HepG2 (cell line): Measurements from ENCODE around the gene ATP6V1C2. TPM values are rescaled to one million over a fixed set of nuclear protein-coding genes. Genes with fewer than 3 reads are reported as not detected.

ENCODE experiments used
- CREM ChIP-seq, 2 experiments: sonication (generic) in 1 of 2; formaldehyde crosslinking in 1 of 2; IDR thresholded peaks; 2 replicates each; pipeline versions ENCODE4 v1.4.0 to v1.6.1; 2016 to 2020; ENCODE audit warnings: antibody characterized with exemption in 1 of 2, mild to moderate bottlenecking in 1 of 2, missing genetic modification reagents in 1 of 2
- ESRRA ChIP-seq: sonication (generic); formaldehyde crosslinking; IDR thresholded peaks from 2 replicates; pipeline ENCODE4 v1.5.1; 2020; ENCODE audit warnings: mild to moderate bottlenecking, low read depth, missing genetic modification reagents
- PHF5A ChIP-seq: IDR thresholded peaks from one replicate; pipeline ENCODE4 v1.6.1; 2018; ENCODE audit warnings: low read depth, missing genetic modification reagents; ENCODE audit not compliant: unreplicated experiment
- SMYD3 ChIP-seq: sonication (generic); formaldehyde crosslinking; IDR thresholded peaks from 2 replicates; pipeline ENCODE4 v1.8.1; 2023; ENCODE audit warnings: mild to moderate bottlenecking, missing genetic modification reagents
- TGIF2 ChIP-seq: IDR thresholded peaks from 2 replicates; pipeline ENCODE4 v1.6.1; 2016; ENCODE audit warnings: control low read depth, missing compliant biosample characterization
- YY1 ChIP-seq: IDR thresholded peaks from 2 replicates; pipeline ENCODE4 v1.6.1; 2011; ENCODE audit warnings: low read length, low read depth, moderate library complexity, mild to moderate bottlenecking; ENCODE audit not compliant: insufficient read depth, insufficient replicate concordance
- ZFP36L1 ChIP-seq: sonication (generic); formaldehyde crosslinking; IDR thresholded peaks from 2 replicates; pipeline ENCODE4 v1.8.0; 2022; ENCODE audit warnings: mild to moderate bottlenecking, missing genetic modification reagents, moderate library complexity
- ZNF33A ChIP-seq: sonication (generic); formaldehyde crosslinking; IDR thresholded peaks from 2 replicates; pipeline ENCODE4 v1.5.1; 2020; ENCODE audit warnings: missing genetic modification reagents, mild to moderate bottlenecking, moderate library complexity, borderline replicate concordance
- ZNF350 ChIP-seq: sonication (generic); formaldehyde crosslinking; IDR thresholded peaks from 2 replicates; pipeline ENCODE4 v1.4.0; 2020; ENCODE audit warnings: mild to moderate bottlenecking, low read depth, missing genetic modification reagents, borderline replicate concordance
- ZNF567 ChIP-seq: sonication (generic); formaldehyde crosslinking; IDR thresholded peaks from 2 replicates; pipeline ENCODE4 v1.8.1; 2023; ENCODE audit warnings: mild to moderate bottlenecking, missing genetic modification reagents, borderline replicate concordance
- ZNF792 ChIP-seq: IDR thresholded peaks from 2 replicates; pipeline ENCODE4 v1.6.1; 2016
- polyA plus RNA-seq, 8 experiments: library from polyadenylated mRNA; depleted of rRNA in 3 of 8; stranded (reverse) in 7 of 8; unstranded in 1 of 8; fragments of >200 nt; fragmentation: Illumina TruSeq in 4 of 8; extraction: Trizol in 4 of 8; gene quantifications; 2 replicates each; pipeline versions ENCODE4 v1.2.1 to v1.2.3, GENCODE V29; 2011 to 2016; ENCODE audit warnings: low read depth in 4 of 8, missing spikeins in 1 of 8, mixed read lengths in 1 of 8; ENCODE audit not compliant: insufficient read depth in 1 of 8
- total RNA-seq, 5 experiments: library from RNA; depleted of rRNA; stranded (reverse); fragments of >200 nt; fragmentation: Illumina TruSeq; extraction: Trizol; gene quantifications; 2 replicates each; pipeline ENCODE4 v1.2.3, GENCODE V29; 2016; ENCODE audit warnings: low read depth in 1 of 5
- TF ChIP-seq, protein P1 (sequence below): sonication (generic); formaldehyde crosslinking; IDR thresholded peaks from 2 replicates; pipeline ENCODE4 v1.8.0; 2022; ENCODE audit warnings: missing genetic modification reagents, low read depth, mild to moderate bottlenecking, borderline replicate concordance
- TF ChIP-seq, protein P2 (sequence below): IDR thresholded peaks from 2 replicates; pipeline ENCODE4 v1.6.1; 2012; ENCODE audit warnings: low read length, improper control_type of control experiment
- TF ChIP-seq, protein P3 (sequence below): sonication (generic); formaldehyde crosslinking; IDR thresholded peaks from 2 replicates; pipeline ENCODE4 v1.4.0; 2020; ENCODE audit warnings: missing genetic modification reagents; ENCODE audit errors: not compliant biosample characterization
- TF ChIP-seq, protein P4 (sequence below): sonication (generic); formaldehyde crosslinking; IDR thresholded peaks from 2 replicates; pipeline ENCODE4 v1.4.0; 2020; ENCODE audit warnings: mild to moderate bottlenecking, missing genetic modification reagents
- TF ChIP-seq, protein P5 (sequence below): sonication (generic); formaldehyde crosslinking; IDR thresholded peaks from 2 replicates; pipeline ENCODE4 v1.5.0; 2020; ENCODE audit warnings: mild to moderate bottlenecking, missing genetic modification reagents
- TF ChIP-seq, protein P6 (sequence below): IDR thresholded peaks from 2 replicates; pipeline ENCODE4 v1.6.1; 2016

The ATP6V1C2 gene
- total and polyA plus RNA-seq, 2 of the 13 experiments (the other 11 are each of a cell fraction or from before 2014, with no cell fraction given): 0.04 to 0.29 TPM

DNA sequence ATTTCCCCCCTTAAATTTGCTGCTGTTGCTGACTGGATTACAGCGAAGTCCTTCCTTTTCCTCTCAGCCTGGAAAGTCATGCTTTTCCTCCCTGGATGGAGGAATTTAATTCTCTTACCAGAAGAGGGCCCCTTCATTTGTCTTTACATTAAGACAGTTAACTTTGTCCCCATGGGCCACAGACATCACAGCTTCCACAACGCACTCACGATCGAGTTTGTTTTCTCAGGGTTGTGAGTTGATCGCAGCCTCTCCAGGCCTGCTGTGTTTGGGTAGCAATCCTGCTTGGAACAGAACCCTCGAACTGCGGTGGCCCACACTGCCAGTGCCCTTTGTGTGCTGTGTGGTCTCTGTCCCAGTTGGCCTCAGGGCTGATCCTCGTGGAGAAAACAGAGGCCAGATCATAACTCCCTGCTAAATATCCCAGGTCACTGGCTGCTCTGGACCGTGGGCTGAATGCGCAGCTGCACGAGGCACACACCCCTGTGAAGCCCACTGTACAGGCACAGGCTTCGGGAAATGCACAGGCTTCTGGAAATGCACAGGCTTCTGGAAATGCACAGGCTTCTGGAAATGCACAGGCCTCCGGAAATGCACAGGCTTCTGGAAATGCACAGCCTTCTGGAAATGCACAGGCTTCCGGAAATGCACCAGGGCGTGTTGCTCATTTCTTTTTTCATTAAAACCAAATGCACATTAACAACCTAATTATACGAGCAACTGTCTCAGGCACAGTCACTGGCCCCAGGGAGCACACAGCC, 93.3 kb downstream of the ATP6V1C2 start (continued):
- TF ChIP-seq, protein P1, sequence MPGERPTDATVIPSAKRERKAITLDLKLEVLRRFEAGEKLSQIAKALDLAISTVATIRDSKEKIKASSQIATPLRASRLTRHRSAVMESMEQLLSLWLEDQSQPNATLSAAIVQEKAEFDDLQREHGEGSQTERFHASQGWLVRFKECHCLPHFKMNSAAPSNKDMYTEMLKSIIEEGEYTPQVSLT (CRISPR knock-in tag): no peak
- no peak for TF ChIP-seq SMYD3 (CRISPR knock-in tag)
- TF ChIP-seq ZNF33A: no peak
- TF ChIP-seq, protein P2, sequence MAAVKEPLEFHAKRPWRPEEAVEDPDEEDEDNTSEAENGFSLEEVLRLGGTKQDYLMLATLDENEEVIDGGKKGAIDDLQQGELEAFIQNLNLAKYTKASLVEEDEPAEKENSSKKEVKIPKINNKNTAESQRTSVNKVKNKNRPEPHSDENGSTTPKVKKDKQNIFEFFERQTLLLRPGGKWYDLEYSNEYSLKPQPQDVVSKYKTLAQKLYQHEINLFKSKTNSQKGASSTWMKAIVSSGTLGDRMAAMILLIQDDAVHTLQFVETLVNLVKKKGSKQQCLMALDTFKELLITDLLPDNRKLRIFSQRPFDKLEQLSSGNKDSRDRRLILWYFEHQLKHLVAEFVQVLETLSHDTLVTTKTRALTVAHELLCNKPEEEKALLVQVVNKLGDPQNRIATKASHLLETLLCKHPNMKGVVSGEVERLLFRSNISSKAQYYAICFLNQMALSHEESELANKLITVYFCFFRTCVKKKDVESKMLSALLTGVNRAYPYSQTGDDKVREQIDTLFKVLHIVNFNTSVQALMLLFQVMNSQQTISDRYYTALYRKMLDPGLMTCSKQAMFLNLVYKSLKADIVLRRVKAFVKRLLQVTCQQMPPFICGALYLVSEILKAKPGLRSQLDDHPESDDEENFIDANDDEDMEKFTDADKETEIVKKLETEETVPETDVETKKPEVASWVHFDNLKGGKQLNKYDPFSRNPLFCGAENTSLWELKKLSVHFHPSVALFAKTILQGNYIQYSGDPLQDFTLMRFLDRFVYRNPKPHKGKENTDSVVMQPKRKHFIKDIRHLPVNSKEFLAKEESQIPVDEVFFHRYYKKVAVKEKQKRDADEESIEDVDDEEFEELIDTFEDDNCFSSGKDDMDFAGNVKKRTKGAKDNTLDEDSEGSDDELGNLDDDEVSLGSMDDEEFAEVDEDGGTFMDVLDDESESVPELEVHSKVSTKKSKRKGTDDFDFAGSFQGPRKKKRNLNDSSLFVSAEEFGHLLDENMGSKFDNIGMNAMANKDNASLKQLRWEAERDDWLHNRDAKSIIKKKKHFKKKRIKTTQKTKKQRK: no peak
- TF ChIP-seq ZNF350 (CRISPR knock-in tag): 0 out of 2 replicates have a peak, but pooled peaks have one; percentile 30
- TF ChIP-seq, protein P3, sequence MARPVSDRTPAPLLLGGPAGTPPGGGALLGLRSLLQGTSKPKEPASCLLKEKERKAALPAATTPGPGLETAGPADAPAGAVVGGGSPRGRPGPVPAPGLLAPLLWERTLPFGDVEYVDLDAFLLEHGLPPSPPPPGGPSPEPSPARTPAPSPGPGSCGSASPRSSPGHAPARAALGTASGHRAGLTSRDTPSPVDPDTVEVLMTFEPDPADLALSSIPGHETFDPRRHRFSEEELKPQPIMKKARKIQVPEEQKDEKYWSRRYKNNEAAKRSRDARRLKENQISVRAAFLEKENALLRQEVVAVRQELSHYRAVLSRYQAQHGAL (CRISPR knock-in tag): no peak
- no peak for TF ChIP-seq TGIF2 (CRISPR knock-in tag)
- TF ChIP-seq, protein P4, sequence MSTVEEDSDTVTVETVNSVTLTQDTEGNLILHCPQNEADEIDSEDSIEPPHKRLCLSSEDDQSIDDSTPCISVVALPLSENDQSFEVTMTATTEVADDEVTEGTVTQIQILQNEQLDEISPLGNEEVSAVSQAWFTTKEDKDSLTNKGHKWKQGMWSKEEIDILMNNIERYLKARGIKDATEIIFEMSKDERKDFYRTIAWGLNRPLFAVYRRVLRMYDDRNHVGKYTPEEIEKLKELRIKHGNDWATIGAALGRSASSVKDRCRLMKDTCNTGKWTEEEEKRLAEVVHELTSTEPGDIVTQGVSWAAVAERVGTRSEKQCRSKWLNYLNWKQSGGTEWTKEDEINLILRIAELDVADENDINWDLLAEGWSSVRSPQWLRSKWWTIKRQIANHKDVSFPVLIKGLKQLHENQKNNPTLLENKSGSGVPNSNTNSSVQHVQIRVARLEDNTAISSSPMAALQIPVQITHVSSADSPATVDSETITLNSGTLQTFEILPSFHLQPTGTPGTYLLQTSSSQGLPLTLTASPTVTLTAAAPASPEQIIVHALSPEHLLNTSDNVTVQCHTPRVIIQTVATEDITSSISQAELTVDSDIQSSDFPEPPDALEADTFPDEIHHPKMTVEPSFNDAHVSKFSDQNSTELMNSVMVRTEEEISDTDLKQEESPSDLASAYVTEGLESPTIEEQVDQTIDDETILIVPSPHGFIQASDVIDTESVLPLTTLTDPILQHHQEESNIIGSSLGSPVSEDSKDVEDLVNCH: no peak
- TF ChIP-seq, protein P5, sequence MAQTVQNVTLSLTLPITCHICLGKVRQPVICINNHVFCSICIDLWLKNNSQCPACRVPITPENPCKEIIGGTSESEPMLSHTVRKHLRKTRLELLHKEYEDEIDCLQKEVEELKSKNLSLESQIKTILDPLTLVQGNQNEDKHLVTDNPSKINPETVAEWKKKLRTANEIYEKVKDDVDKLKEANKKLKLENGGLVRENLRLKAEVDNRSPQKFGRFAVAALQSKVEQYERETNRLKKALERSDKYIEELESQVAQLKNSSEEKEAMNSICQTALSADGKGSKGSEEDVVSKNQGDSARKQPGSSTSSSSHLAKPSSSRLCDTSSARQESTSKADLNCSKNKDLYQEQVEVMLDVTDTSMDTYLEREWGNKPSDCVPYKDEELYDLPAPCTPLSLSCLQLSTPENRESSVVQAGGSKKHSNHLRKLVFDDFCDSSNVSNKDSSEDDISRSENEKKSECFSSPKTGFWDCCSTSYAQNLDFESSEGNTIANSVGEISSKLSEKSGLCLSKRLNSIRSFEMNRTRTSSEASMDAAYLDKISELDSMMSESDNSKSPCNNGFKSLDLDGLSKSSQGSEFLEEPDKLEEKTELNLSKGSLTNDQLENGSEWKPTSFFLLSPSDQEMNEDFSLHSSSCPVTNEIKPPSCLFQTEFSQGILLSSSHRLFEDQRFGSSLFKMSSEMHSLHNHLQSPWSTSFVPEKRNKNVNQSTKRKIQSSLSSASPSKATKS: no peak
- TF ChIP-seq ESRRA (CRISPR knock-in tag): peak; percentile 26; the same call in 1 of the 2 replicates
- TF ChIP-seq, protein P6, sequence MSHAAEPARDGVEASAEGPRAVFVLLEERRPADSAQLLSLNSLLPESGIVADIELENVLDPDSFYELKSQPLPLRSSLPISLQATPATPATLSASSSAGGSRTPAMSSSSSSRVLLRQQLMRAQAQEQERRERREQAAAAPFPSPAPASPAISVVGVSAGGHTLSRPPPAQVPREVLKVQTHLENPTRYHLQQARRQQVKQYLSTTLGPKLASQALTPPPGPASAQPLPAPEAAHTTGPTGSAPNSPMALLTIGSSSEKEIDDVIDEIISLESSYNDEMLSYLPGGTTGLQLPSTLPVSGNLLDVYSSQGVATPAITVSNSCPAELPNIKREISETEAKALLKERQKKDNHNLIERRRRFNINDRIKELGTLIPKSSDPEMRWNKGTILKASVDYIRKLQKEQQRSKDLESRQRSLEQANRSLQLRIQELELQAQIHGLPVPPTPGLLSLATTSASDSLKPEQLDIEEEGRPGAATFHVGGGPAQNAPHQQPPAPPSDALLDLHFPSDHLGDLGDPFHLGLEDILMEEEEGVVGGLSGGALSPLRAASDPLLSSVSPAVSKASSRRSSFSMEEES (CRISPR knock-in tag): no peak
- no peak for TF ChIP-seq CREM (IDR thresholded peaks at IDR 0.05)
- no peak for TF ChIP-seq CREM (CRISPR knock-in tag; IDR thresholded peaks at IDR 0.05)
- no peak for TF ChIP-seq YY1
- TF ChIP-seq ZNF567: no peak
- TF ChIP-seq PHF5A: no peak
- no peak for TF ChIP-seq ZFP36L1 (CRISPR knock-in tag)
- no peak for TF ChIP-seq ZNF792 (CRISPR knock-in tag)
